Smooth muscle cell (in vitro differentiated cells): ENCODE measurements around the gene TRIO. TPM values are rescaled to one million over a fixed set of nuclear protein-coding genes. Genes with fewer than 3 reads are reported as not detected.

ENCODE experiments used
- DNase-seq: peaks from one replicate; lab custom pipeline; 2025; ENCODE audit not compliant: unreplicated experiment; lab: John Stamatoyannopoulos, UW
- H2AFZ ChIP-seq: fragments of 200-600 bp; sonication (generic); 2 replicates; pipeline ENCODE4 v1.6.0; 2016; ENCODE audit warnings: antibody characterized with exemption, low read depth, mild to moderate bottlenecking
- H3F3A ChIP-seq: fragments of 200-600 bp; sonication (generic); 2 replicates; pipeline ENCODE4 v1.6.0; 2017; ENCODE audit warnings: antibody characterized with exemption, low read depth
- H3K27ac ChIP-seq: fragments of 200-600 bp; sonication (generic); 2 replicates; pipeline ENCODE4 v1.5.1; 2016; ENCODE audit warnings: low read depth, mild to moderate bottlenecking
- H3K27me3 ChIP-seq: fragments of 200-600 bp; sonication (generic); 2 replicates; pipeline ENCODE4 v1.6.1; 2016; ENCODE audit warnings: low read depth, mild to moderate bottlenecking
- H3K36me3 ChIP-seq: fragments of 200-600 bp; sonication (generic); 2 replicates; pipeline ENCODE4 v1.5.1; 2016; ENCODE audit warnings: low read depth
- H3K4me1 ChIP-seq: fragments of 200-600 bp; sonication (generic); 2 replicates; pipeline ENCODE4 v1.5.1; 2016; ENCODE audit warnings: low read depth
- H3K4me2 ChIP-seq: fragments of 200-600 bp; sonication (generic); 2 replicates; pipeline ENCODE4 v1.6.0; 2016; ENCODE audit warnings: mild to moderate bottlenecking
- H3K4me3 ChIP-seq: fragments of 200-600 bp; sonication (generic); 2 replicates; pipeline ENCODE4 v1.5.1; 2016; ENCODE audit warnings: mild to moderate bottlenecking
- H3K79me2 ChIP-seq: fragments of 200-600 bp; sonication (generic); 2 replicates; pipeline ENCODE4 v1.6.0; 2016; ENCODE audit warnings: low read depth, mild to moderate bottlenecking
- H3K9ac ChIP-seq: fragments of 200-600 bp; sonication (generic); 2 replicates; pipeline ENCODE4 v1.6.0; 2016; ENCODE audit warnings: low read depth
- H3K9me3 ChIP-seq: fragments of 200-600 bp; sonication (generic); replicated peaks from 2 replicates; pipeline ENCODE4 v1.5.1; 2016; ENCODE audit warnings: low read depth
- H4K20me1 ChIP-seq: fragments of 200-600 bp; sonication (generic); 2 replicates; pipeline ENCODE4 v1.6.0; 2016; ENCODE audit warnings: low read depth
- CTCF ChIP-seq: fragments of 200-600 bp; sonication (generic); IDR thresholded peaks from 2 replicates; pipeline ENCODE4 v1.5.1; 2017; ENCODE audit warnings: borderline replicate concordance, mild to moderate bottlenecking, antibody characterized with exemption; ENCODE audit not compliant: insufficient read depth, poor library complexity, severe bottlenecking
- WGBS: methylation state at CpG from one replicate; pipeline ENCODE4 v1.1.7; 2016; ENCODE audit warnings: low lambda C conversion rate; 5-methylcytosine and 5-hydroxymethylcytosine counted together
- polyA plus RNA-seq: library from polyadenylated mRNA; unstranded; fragments of >200 nt; fragmentation: Nextera tagmentation; extraction: Ambion mirVana; gene quantifications from 2 replicates; pipeline ENCODE4 v1.2.1, GENCODE V29; 2016
- total RNA-seq: library from RNA; depleted of rRNA; stranded (reverse); fragments of >200 nt; gene quantifications from 2 replicates; pipeline ENCODE4 v1.2.3, GENCODE V29; 2014

TRIO gene
- total and polyA plus RNA-seq, 2 experiments from 2014 or later: 10.2 to 118 TPM

DNA sequence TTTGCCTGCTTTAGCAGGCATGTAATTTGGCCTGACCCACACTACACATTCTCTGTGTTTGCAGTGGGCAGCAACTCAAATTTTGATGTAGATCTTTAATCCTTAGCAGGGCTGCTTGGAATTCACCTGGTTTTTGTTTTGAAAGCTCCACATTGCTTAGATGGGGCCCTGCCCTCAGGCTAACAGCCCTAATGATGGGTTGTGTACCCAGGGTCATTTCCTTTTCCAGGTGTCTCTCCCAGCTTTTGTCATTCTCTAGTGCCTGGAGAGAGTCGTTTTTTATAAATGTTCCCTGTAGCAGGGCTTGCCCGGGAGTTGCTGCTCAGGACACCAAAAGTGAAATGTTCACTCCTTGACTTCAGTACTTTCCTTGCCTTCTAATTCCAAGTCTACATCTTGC is 126.3 kb downstream of the TRIO start:
- Histone ChIP-seq H3K27ac (peak overlapping the region; percentile 98), H3K4me3 (no peak overlapping the region), H3K4me2 (peak overlapping the region; percentile 70), H2AFZ (no peak overlapping the region), H3K27me3 (no peaks in the 10 kb centered on the region), H3K4me1 (peaks cover 49% of the 10 kb centered on the region), H3K79me2 (peaks cover 86% of the 10 kb centered on the region), H3F3A (peaks cover 28% of the 10 kb centered on the region), H3K9me3 (no peaks in the 10 kb centered on the region), H3K9ac (peak overlapping the region; percentile 79), H3K36me3 (peaks cover 4% of the 10 kb centered on the region), H4K20me1 (peaks cover 62% of the 10 kb centered on the region)
- TF ChIP-seq CTCF: no peak
- 19% methylated on average over 2 of the region's 2 CpGs for WGBS
- no peak for DNase-seq

- WGBS: 11% methylated on average over 3 of the region's 3 CpGs
- peak overlapping the region; percentile 70 for H3K4me2 ChIP-seq
- H3K9ac ChIP-seq: peak overlapping the region; percentile 79
- H3K27me3 ChIP-seq: no peaks in the 10 kb centered on the region
- peaks cover 88% of the 10 kb centered on the region for H3K79me2 ChIP-seq
- H3F3A ChIP-seq: peaks cover 28% of the 10 kb centered on the region
- H3K36me3 ChIP-seq: peaks cover 4% of the 10 kb centered on the region
- no peaks in the 10 kb centered on the region for H3K9me3 ChIP-seq
- peaks cover 43% of the 10 kb centered on the region for H3K4me1 ChIP-seq
- H4K20me1 ChIP-seq: peaks cover 70% of the 10 kb centered on the region
- peak overlapping the region; percentile 98 for H3K27ac ChIP-seq
- DNase-seq: no peak
- no peak overlapping the region for H3K4me3 ChIP-seq
- peak; percentile 85 for TF ChIP-seq CTCF
- no peak overlapping the region for H2AFZ ChIP-seq
Observed at GRCh38 chr5:14270209-14270702, 127.1 kb downstream of the TRIO start.

DNA sequence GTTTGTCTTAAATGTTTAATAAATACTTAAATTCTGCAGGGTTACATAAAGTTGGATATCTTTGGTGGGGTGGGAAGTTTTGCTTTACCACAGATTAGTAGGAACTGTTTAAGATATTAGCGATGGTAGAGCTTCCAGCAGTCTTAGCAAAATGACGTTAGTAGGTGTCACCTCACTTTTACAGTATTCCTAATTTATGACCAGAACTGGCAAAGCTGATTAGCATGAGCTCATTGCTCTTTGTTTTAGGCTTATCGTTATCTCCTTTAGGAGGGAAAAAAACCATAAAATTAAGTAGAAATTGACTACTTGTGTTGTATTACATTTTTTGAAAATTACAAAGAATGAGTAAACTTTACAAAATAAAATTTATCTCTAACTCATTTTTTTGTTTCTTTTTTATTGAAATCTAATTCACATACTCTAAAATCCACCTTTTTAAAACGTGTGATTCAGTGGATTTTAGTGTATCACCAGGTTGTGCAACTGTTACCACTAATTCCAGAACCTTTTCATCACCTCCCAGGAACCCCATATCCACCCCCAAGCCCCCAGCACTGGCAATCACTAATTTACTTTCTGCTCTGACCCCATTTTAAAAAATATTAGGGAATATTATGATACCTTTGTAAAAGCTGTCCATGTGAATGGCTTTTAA is 129.5 kb downstream of the TRIO start:
- H3K9me3 ChIP-seq: no peaks in the 10 kb centered on the region
- peaks cover 21% of the 10 kb centered on the region for H3K4me1 ChIP-seq
- H3K36me3 ChIP-seq: peaks cover 4% of the 10 kb centered on the region
- no peak overlapping the region for H3K4me2 ChIP-seq
- no peak overlapping the region for H3K9ac ChIP-seq
- H2AFZ ChIP-seq: no peak overlapping the region
- no peaks in the 10 kb centered on the region for H3K27me3 ChIP-seq
- WGBS: 58% methylated on average over 4 of the region's 4 CpGs
- no peak for TF ChIP-seq CTCF
- no peak for DNase-seq
- H3K27ac ChIP-seq: no peak overlapping the region
- peaks cover 92% of the 10 kb centered on the region for H3K79me2 ChIP-seq
- peaks cover 22% of the 10 kb centered on the region for H3F3A ChIP-seq
- no peak overlapping the region for H3K4me3 ChIP-seq
- peaks cover 88% of the 10 kb centered on the region for H4K20me1 ChIP-seq
